Measurements from ENCODE around the gene CA5A.

GRCh38 chr16:87844120-87844733 is 92.1 kb downstream of the CA5A start:
- TF ChIP-seq EZH2 (IDR thresholded peaks at IDR 0.05): no peak
- no peak for TF ChIP-seq POLR2AphosphoS5 (IDR thresholded peaks at IDR 0.05; ENCODE audit: borderline replicate concordance, low read depth, low read length)
- no peak for TF ChIP-seq FOXP2 (optimal IDR thresholded peaks at IDR 0.05; ENCODE audit: control extremely low read depth, extremely low read length, insufficient read depth)
